ENCODE data around the gene MICAL3. TPM values are rescaled to one million over a fixed set of nuclear protein-coding genes. Genes with fewer than 3 reads are reported as not detected.

The MICAL3 gene
- total and polyA plus RNA-seq, 2 of the 8 experiments (the other 6 are each of a cell fraction or from before 2014, with no cell fraction given) = 8.3 to 41.8 TPM

DNA sequence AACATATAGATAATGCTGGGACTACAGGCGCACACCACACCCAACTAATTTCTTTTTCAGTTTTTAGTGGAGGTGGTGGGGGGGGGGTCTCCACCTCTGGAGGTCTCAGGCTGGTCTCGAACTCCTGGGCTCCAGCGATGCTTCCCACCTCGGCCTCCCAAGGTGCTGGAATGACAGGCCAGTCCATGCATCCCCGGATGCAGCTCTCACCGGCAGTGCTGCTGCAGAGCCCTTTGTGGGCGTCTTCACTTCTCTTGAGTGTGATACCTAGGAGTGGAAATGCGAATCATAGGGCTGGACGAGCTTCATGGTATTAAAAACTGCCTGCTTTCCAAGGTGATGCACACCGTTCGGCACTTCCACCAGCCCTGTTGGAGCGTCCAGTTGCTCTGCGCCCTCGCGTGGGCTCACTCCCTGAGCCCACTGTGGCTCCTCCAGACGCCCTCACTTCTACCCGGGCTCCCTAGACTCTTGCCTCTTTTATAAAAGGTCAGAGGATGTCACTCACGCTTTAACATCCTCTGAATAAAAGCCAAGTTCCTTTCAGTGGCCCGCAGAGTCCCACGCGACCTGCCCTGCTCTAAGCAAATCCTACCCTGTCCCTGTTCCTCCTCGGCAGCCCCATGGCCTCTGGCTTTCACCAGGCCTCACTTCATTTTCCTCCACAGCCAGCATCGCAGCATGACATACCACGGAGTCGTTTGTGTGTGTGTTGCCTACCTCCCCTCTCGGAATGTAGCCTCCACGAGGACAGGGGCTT lies 249.3 kb downstream of the MICAL3 start:
- Histone ChIP-seq H3K4me1 (replicated peaks in 1 of 4; ENCODE audit: control insufficient read depth in 3 of 4, insufficient read depth in 4 of 4, low read length in 3 of 4) (peaks cover 0 to 25% (median 19%) of the 10 kb centered on the region in 4 experiments; a peak in 6 of 7 replicates), H2BK120ac (replicated peaks; ENCODE audit: low read depth, low read length) (no peak overlapping the region), H3K4me3 (ENCODE audit: extremely low read depth in 1 of 4, insufficient read depth in 2 of 4, low read depth in 3 of 4, low read length in 4 of 4) (peak overlapping the region; percentile 51 to 71 (median 62); a peak in 7 of 8 replicates), H4K8ac (ENCODE audit: extremely low read depth, insufficient read depth, low read length) (peak overlapping the region; percentile 73; the same call in 1 of the 2 replicates), H3K79me2 (ENCODE audit: control insufficient read depth in 1 of 2, insufficient read depth in 2 of 2, low read length in 2 of 2) (peaks cover 0 to 27% of the 10 kb centered on the region in 2 experiments; a peak in 1 of 4 replicates), H2BK20ac (ENCODE audit: low read length) (no peak overlapping the region), H2BK15ac (ENCODE audit: low read length) (no peak overlapping the region), H3K27me3 (replicated peaks in 1 of 4; ENCODE audit: control insufficient read depth in 3 of 4, extremely low read depth in 1 of 4, insufficient read depth in 3 of 4, low read length in 3 of 4) (no peaks in the 10 kb centered on the region), H2BK12ac (ENCODE audit: low read depth, low read length) (no peak overlapping the region), H3K36me3 (ENCODE audit: control insufficient read depth in 2 of 4, insufficient read depth in 4 of 4, low read length in 3 of 4) (no peaks in the 10 kb centered on the region), H3K4me2 (ENCODE audit: insufficient read depth in 1 of 2, low read depth in 2 of 2, low read length in 2 of 2) (peak overlapping the region; percentile 73 to 74), H3K23ac (ENCODE audit: insufficient read length) (no peak overlapping the region), H2AFZ (ENCODE audit: low read length) (no peak overlapping the region), H3K4ac (replicated peaks; ENCODE audit: insufficient read length, low read depth, low read length) (no peak overlapping the region), H3K18ac (ENCODE audit: extremely low read depth, low read length) (no peak overlapping the region; the same call in 1 of the 2 replicates), H3K23me2 (ENCODE audit: low read depth, low read length) (peaks cover 11% of the 10 kb centered on the region), H3K27ac (ENCODE audit: low read depth, low read length) (no peak overlapping the region), H3K14ac (ENCODE audit: insufficient read length) (no peak overlapping the region), H4K20me1 (replicated peaks in 1 of 2; ENCODE audit: control insufficient read depth in 1 of 2, insufficient read depth in 2 of 2, low read length in 2 of 2) (peaks cover 2 to 4% of the 10 kb centered on the region in 2 experiments), H2BK5ac (ENCODE audit: low read depth, low read length) (no peak overlapping the region), H4K91ac (replicated peaks; ENCODE audit: insufficient read length, low read length) (no peak overlapping the region), H4K5ac (ENCODE audit: insufficient read length, low read depth, low read length) (no peak overlapping the region), H3K79me1 (ENCODE audit: low read depth, low read length) (peaks cover 7% of the 10 kb centered on the region; the same call in 1 of the 2 replicates), H3K9ac (replicated peaks in 1 of 4; ENCODE audit: extremely low read depth in 1 of 4, low read depth in 3 of 4, low read length in 3 of 4) (no peak overlapping the region), H2AK5ac (ENCODE audit: low read depth, low read length) (no peak overlapping the region), H3K56ac (replicated peaks; ENCODE audit: insufficient read length, low read depth, low read length) (no peak overlapping the region), H3K9me3 (ENCODE audit: insufficient read depth in 2 of 2, low read depth in 1 of 2, low read length in 1 of 2) (no peaks in the 10 kb centered on the region)
- POLR2A ChIA-PET (ENCODE audit: partially characterized antibody) = interaction anchor here (3.3 kb wide), 1 partner anchor 11 kb away, joined by 38 read pairs; no protein-coding TSS in a partner anchor
- FAIRE-seq (no peak), DNase-seq (ENCODE audit: low read depth in 1 of 2, low spot score in 2 of 2) (no peak)
- 82% methylated on average over 27 of the region's 27 CpGs; no CpG with 5 or more reads in 1 of the 2 experiments for WGBS, 2 experiments (ENCODE audit: extremely low coverage in 1 of 2, insufficient coverage in 1 of 2, insufficient read length in 1 of 2, insufficient replicate concordance in 2 of 2, low coverage in 1 of 2, low lambda C conversion rate in 2 of 2, missing lambda C conversion rate in 1 of 2)
- no peak for TF ChIP-seq GTF2F1 (IDR thresholded peaks at IDR 0.05; ENCODE audit: borderline replicate concordance, low read depth, low read length)
- peak; percentile 34; the same call in 1 of the 2 replicates for TF ChIP-seq TAF1 (IDR thresholded peaks at IDR 0.05; ENCODE audit: low read depth, low read length)
- CTCF ChIA-PET (ENCODE audit: partially characterized antibody) = interaction anchor here (1.1 to 5.1 kb wide), 2 partner anchors 11 to 42 kb away, joined by 4 to 54 read pairs; no protein-coding TSS in a partner anchor
